ENCODE data around the gene KAZN. TPM values are rescaled to one million over a fixed set of nuclear protein-coding genes. Genes with fewer than 3 reads are reported as not detected.

The KAZN gene
- total RNA-seq, 1 donor from 2014 or later: 33.5 TPM

DNA sequence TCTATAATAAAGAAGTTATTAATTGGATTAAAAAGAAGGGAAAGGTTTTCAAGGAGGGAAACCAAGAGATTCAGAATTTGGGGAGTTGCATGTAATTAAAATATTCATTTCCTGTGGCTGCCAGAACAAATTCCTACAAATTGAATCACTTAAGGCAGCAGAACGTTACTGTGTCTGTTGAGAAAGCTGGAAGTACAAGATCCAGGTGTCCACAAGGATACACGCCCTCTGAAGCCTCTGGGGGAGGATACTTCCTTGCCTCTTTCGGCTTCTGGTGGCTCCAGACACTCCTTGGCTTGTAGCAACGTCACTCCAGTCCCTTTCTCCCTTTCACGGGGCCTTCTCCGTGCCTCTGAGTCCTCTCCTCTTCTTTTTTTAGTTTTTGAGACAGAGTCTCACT is 67.9 kb downstream of the KAZN start:
- ATAC-seq: no peak
- Histone ChIP-seq H3K27me3 (no peaks in the 10 kb centered on the region), H3K4me3 (no peak overlapping the region), H3K36me3 (no peaks in the 10 kb centered on the region), H3K27ac (no peak overlapping the region), H3K9me3 (no peaks in the 10 kb centered on the region), H3K4me1 (no peaks in the 10 kb centered on the region)
- no peak for DNase-seq
- TF ChIP-seq, protein P1, sequence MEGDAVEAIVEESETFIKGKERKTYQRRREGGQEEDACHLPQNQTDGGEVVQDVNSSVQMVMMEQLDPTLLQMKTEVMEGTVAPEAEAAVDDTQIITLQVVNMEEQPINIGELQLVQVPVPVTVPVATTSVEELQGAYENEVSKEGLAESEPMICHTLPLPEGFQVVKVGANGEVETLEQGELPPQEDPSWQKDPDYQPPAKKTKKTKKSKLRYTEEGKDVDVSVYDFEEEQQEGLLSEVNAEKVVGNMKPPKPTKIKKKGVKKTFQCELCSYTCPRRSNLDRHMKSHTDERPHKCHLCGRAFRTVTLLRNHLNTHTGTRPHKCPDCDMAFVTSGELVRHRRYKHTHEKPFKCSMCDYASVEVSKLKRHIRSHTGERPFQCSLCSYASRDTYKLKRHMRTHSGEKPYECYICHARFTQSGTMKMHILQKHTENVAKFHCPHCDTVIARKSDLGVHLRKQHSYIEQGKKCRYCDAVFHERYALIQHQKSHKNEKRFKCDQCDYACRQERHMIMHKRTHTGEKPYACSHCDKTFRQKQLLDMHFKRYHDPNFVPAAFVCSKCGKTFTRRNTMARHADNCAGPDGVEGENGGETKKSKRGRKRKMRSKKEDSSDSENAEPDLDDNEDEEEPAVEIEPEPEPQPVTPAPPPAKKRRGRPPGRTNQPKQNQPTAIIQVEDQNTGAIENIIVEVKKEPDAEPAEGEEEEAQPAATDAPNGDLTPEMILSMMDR (IDR thresholded peaks at IDR 0.05): no peak
- intact Hi-C loops (cut with DNase I): no loop called here

DNA sequence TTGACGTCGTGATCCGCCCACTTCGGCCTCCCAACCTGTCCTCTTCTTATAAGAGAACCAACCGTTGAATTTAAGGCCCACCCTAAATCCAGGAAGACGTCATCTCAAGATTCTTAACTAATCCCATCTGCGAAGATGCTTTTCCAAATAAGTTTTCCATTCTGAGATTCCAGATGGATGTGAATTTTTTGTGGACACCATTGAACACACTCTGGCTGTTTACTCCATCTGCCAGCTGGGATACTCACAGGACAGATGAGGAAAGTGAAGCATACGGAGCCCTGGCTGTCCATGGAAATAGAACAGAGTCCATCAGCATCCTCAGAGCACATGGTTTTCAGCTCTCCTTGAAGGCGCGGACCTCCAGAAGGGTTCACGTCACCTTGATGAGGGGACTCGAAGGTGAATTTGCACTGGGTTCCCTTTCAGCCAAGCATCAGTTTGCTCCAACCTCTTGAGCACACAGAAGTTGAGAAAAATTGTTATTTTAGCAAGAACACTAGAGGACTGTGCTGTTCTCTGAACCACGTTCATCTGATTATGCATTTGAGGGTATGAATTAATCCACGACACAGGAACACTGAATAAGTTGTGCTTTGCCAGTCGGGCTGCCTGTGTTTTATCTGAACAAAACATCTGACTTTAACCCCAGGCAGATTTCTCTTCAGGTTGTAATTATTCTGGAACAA is 68.6 kb downstream of the KAZN start:
- no peaks in the 10 kb centered on the region for H3K9me3 ChIP-seq
- no peak overlapping the region for H3K4me3 ChIP-seq
- no peaks in the 10 kb centered on the region for H3K4me1 ChIP-seq
- TF ChIP-seq, protein P1 (IDR thresholded peaks at IDR 0.05): no peak
- no peak for ATAC-seq
- intact Hi-C loops (cut with DNase I): no loop called here
- H3K27ac ChIP-seq: no peak overlapping the region
- H3K27me3 ChIP-seq: no peaks in the 10 kb centered on the region
- H3K36me3 ChIP-seq: no peaks in the 10 kb centered on the region
- DNase-seq: no peak

DNA sequence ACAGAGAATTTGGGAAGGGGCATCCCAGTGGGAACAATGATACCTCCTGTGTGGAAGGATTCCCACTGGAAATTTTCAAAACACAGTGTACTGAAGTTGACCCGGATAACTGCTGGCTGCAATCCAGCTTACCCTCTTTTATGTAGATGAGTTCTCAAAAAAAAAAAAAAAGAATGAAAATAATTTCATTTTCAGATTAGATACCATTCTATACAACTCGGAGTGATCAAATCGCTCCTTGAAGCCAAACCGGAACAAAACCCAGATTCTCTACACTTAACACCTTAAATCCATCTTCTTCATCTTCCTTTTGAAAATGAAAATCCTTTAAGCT is 69.1 kb downstream of the KAZN start:
- DNase-seq: no peak
- no peaks in the 10 kb centered on the region for H3K36me3 ChIP-seq

DNA sequence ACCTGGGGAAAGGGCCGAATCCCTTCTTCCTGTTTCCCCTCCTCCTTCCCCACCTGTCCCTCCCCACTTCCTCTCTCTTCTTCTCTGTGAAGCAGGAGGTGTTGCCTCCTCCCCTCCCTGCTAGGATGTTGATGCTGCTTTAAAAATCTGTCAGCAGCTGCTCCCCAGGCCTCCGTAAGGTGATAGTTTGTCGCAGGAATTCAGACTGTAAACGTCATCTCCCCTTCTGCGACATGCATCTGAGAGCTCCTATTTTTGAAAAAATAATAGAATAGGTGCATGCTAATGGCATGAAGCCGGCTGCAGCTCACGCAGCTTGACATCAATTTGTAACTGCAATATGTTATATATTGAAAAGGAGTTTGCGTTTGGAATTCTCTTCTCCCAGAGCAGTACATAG is 70.1 kb downstream of the KAZN start:
- intact Hi-C loops (cut with DNase I): no loop called here
- DNase-seq: no peak

More for the DNA sequence above, 69.1 kb downstream of the KAZN start:
- intact Hi-C loops (cut with DNase I): no loop called here
- Histone ChIP-seq H3K27me3 (no peaks in the 10 kb centered on the region), H3K4me1 (no peaks in the 10 kb centered on the region), H3K4me3 (no peak overlapping the region), H3K9me3 (no peaks in the 10 kb centered on the region), H3K27ac (no peak overlapping the region)
- TF ChIP-seq, protein P1 (IDR thresholded peaks at IDR 0.05): no peak
- no peak for ATAC-seq

DNA sequence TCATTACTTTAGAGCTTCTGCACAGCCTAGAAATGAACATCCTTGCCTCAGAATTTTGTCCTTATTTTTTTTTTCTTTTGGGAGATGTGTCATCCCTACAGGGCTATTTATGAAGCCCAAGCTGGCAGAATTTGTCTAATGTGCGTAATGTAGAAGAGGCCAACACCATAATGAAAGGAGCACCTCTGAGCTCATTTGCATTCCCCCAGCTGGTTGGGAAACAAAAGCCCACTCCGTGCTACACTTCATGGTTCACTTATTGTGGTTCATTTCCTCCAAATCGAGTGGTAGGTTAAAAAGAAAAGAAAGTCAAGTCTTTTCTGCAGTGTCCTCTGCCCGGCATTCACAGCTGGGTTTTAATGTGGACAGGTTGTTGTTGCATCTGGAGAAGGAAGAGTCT is 73.5 kb downstream of the KAZN start:
- no peak overlapping the region for H3K4me3 ChIP-seq

More for the DNA sequence above, 70.1 kb downstream of the KAZN start:
- H3K4me3 ChIP-seq: no peak overlapping the region
- H3K27me3 ChIP-seq: no peaks in the 10 kb centered on the region
- H3K4me1 ChIP-seq: no peaks in the 10 kb centered on the region
- ATAC-seq: no peak
- TF ChIP-seq, protein P1 (IDR thresholded peaks at IDR 0.05): no peak
- H3K36me3 ChIP-seq: no peaks in the 10 kb centered on the region
- no peak overlapping the region for H3K27ac ChIP-seq
- H3K9me3 ChIP-seq: no peaks in the 10 kb centered on the region

More for the DNA sequence above, 73.5 kb downstream of the KAZN start:
- TF ChIP-seq, protein P1 (IDR thresholded peaks at IDR 0.05): no peak
- Histone ChIP-seq H3K4me1 (no peaks in the 10 kb centered on the region), H3K27ac (no peak overlapping the region), H3K36me3 (no peaks in the 10 kb centered on the region), H3K27me3 (no peaks in the 10 kb centered on the region), H3K9me3 (no peaks in the 10 kb centered on the region)
- intact Hi-C loops (cut with DNase I): no loop called here
- ATAC-seq (no peak), DNase-seq (no peak)

All from upper lobe of right lung (tissue), 1 donor.